B cell (primary cell): ENCODE results near the gene ADAMTS19. TPM values are rescaled to one million over a fixed set of nuclear protein-coding genes. Genes with fewer than 3 reads are reported as not detected.
A peak's percentile ranks its signal among the peaks of the same experiment; 100 is the strongest.

Experiments
- ATAC-seq: fragments of 200-7000 bp; cut with Tn5 transposase; one replicate; pipeline ENCODE4 v1.10.0; 2021; ENCODE audit warnings: low read depth, mild to moderate bottlenecking, moderate number of reproducible peaks, moderate library complexity
- CTCF ChIA-PET: fragments of 350-600 bp; sonication (Branson Sonifier 250); formaldehyde crosslinking; loops from one replicate; lab custom pipeline; 2021; ENCODE audit warnings: antibody characterized with exemption, inconsistent platforms; lab: Charles Lee
- POLR2A ChIA-PET: fragments of 350-600 bp; sonication (Branson Sonifier 250); formaldehyde crosslinking; loops from one replicate; lab custom pipeline; 2021; ENCODE audit warnings: antibody characterized with exemption; lab: Charles Lee
- DNase-seq: peaks from one replicate; pipeline ENCODE4 v3.0.0; 2013
- H2AFZ ChIP-seq: 2 replicates; pipeline ENCODE4 v1.6.1; 2012; ENCODE audit warnings: mild to moderate bottlenecking, low read depth, low read length; ENCODE audit not compliant: insufficient read depth, poor library complexity, severe bottlenecking
- H3K27ac ChIP-seq, 2 donors: 1 replicate in 1 of 2; 2 replicates in 1 of 2; pipeline ENCODE4 v1.5.1; 2012 to 2013; ENCODE audit warnings: low read length in 2 of 2, mild to moderate bottlenecking in 2 of 2, moderate library complexity in 1 of 2
- H3K27me3 ChIP-seq, 4 experiments: fragments of 200-600 bp in 1 of 4; sonication (generic) in 1 of 4; replicated peaks in 1 of 4; 1 replicate in 2 of 4; 2 replicates in 2 of 4; pipeline versions ENCODE4 v1.6.1 to v1.7.0; 2013 to 2016; ENCODE audit warnings: low read length in 3 of 4, mild to moderate bottlenecking in 2 of 4, mixed read lengths in 1 of 4, moderate library complexity in 1 of 4; ENCODE audit not compliant: insufficient read depth in 4 of 4, control insufficient read depth in 3 of 4; ENCODE audit errors: control extremely low read depth in 1 of 4
- H3K36me3 ChIP-seq, 2 experiments: replicated peaks in 1 of 2; 1 replicate in 1 of 2; 2 replicates in 1 of 2; pipeline versions ENCODE4 v1.6.1 to v1.7.1; 2013; ENCODE audit warnings: low read length in 1 of 2; ENCODE audit not compliant: insufficient read depth in 2 of 2, control insufficient read depth in 1 of 2; ENCODE audit errors: control extremely low read depth in 1 of 2, extremely low read depth in 1 of 2
- H3K4me1 ChIP-seq, 2 donors: fragments of 200-600 bp in 1 of 2; sonication (generic) in 1 of 2; 1 replicate in 1 of 2; 2 replicates in 1 of 2; pipeline versions ENCODE4 v1.5.1 to v1.6.1; 2013 to 2017; ENCODE audit warnings: low read length in 2 of 2; ENCODE audit not compliant: control insufficient read depth in 2 of 2, insufficient read depth in 2 of 2
- H3K4me2 ChIP-seq: replicated peaks from 2 replicates; pipeline ENCODE3; 2012; ENCODE audit warnings: mild to moderate bottlenecking, low read depth, low read length; ENCODE audit not compliant: poor library complexity, severe bottlenecking
- H3K4me3 ChIP-seq, 5 experiments: fragments of 200-600 bp in 1 of 5; sonication (generic) in 1 of 5; 1 replicate in 3 of 5; 2 replicates in 2 of 5; pipeline versions ENCODE4 v1.5.1 to v1.7.0; 2011 to 2016; ENCODE audit warnings: low read length in 4 of 5, mild to moderate bottlenecking in 4 of 5, low read depth in 2 of 5, control low read depth in 1 of 5, moderate library complexity in 1 of 5; ENCODE audit not compliant: insufficient read depth in 1 of 5; ENCODE audit errors: control extremely low read depth in 1 of 5, extremely low read depth in 1 of 5
- H3K79me2 ChIP-seq: fragments of 200-600 bp; sonication (generic); one replicate; pipeline ENCODE4 v1.6.0; 2016; ENCODE audit warnings: low read length; ENCODE audit not compliant: control insufficient read depth, insufficient read depth
- H3K9ac ChIP-seq: fragments of 200-600 bp; sonication (generic); 2 replicates; pipeline ENCODE4 v1.6.1; 2017; ENCODE audit warnings: mild to moderate bottlenecking, low read length, moderate library complexity
- H3K9me3 ChIP-seq, 3 donors: one replicate each; pipeline versions ENCODE4 v1.6.1 to v1.7.1; 2013; ENCODE audit warnings: low read length in 2 of 3; ENCODE audit not compliant: control insufficient read depth in 2 of 3, insufficient read depth in 1 of 3; ENCODE audit errors: control extremely low read depth in 1 of 3
- H4K20me1 ChIP-seq: 2 replicates; pipeline ENCODE4 v1.6.0; 2012; ENCODE audit warnings: mild to moderate bottlenecking, low read length; ENCODE audit not compliant: insufficient read depth, control insufficient read depth, poor library complexity, severe bottlenecking
- H3K27ac Mint-ChIP-seq: one replicate; pipeline ENCODE4 v1.8.0; 2021; ENCODE audit warnings: mixed read lengths
- H3K27me3 Mint-ChIP-seq: one replicate; pipeline ENCODE4 v1.8.0; 2021; ENCODE audit warnings: mixed read lengths
- H3K4me1 Mint-ChIP-seq: one replicate; pipeline ENCODE4 v1.8.0; 2021; ENCODE audit warnings: mixed read lengths
- H3K4me3 Mint-ChIP-seq: one replicate; pipeline ENCODE4 v1.8.0; 2021; ENCODE audit warnings: mixed read lengths
- H3K9me3 Mint-ChIP-seq: one replicate; pipeline ENCODE4 v1.8.0; 2022; ENCODE audit warnings: mixed read lengths; ENCODE audit not compliant: insufficient read depth
- CTCF ChIP-seq: fragments of 200-600 bp; IDR thresholded peaks from one replicate; pipeline ENCODE4 v1.8.0; 2022; ENCODE audit warnings: antibody characterized with exemption, mild to moderate bottlenecking
- EZH2 ChIP-seq: IDR thresholded peaks from 2 replicates; pipeline ENCODE4 v1.6.1; 2012; ENCODE audit warnings: borderline replicate concordance, low read depth, mild to moderate bottlenecking, moderate library complexity, low read length; ENCODE audit not compliant: insufficient read depth, poor library complexity, severe bottlenecking
- WGBS: methylation state at CpG from one replicate; pipeline ENCODE4 v1.1.5; 2013; ENCODE audit warnings: missing lambda C conversion rate; ENCODE audit not compliant: insufficient coverage; 5-methylcytosine and 5-hydroxymethylcytosine counted together
- intact Hi-C: fragments of 100-400 bp; cut with micrococcal nuclease; formaldehyde crosslinking; loops from one replicate; pipeline ENCODE4 v1.10.0; 2022
- polyA plus RNA-seq: library from polyadenylated mRNA; depleted of rRNA; stranded (reverse); fragments of >200 nt; gene quantifications from 2 replicates; pipeline ENCODE4 v1.2.3, GENCODE V29; 2012
- total RNA-seq, 2 donors: library from RNA; stranded (reverse); fragments of 120-200 nt in 1 of 2; gene quantifications; 1 replicate in 1 of 2; 2 replicates in 1 of 2; pipeline versions ENCODE4 v1.2.3 to v1.2.4, GENCODE V29; 2013 to 2022

The ADAMTS19 gene
- total and polyA plus RNA-seq, 2 donors (not counting 1 experiment from before 2014, with no cell fraction given), result not detected

- peak; percentile 42 for DNase-seq
Observed at GRCh38 chr5:129771058-129771838, 311.1 kb downstream of the ADAMTS19 start.

More at GRCh38 chr5:129771058-129771838, 311.1 kb downstream of the ADAMTS19 start:
- 58% methylated on average over 6 of the region's 9 CpGs for WGBS
- Histone ChIP-seq H3K9ac (no peak overlapping the region), H2AFZ (no peak overlapping the region), H3K36me3 (no peaks in the 10 kb centered on the region), H3K4me1 (no peaks in the 10 kb centered on the region), H4K20me1 (no peaks in the 10 kb centered on the region), H3K4me3 (no peak overlapping the region), H3K79me2 (no peaks in the 10 kb centered on the region), H3K4me2 (no peak overlapping the region), H3K27ac (no peak overlapping the region), H3K27me3 (no peaks in the 10 kb centered on the region), H3K9me3 (no peaks in the 10 kb centered on the region)
- TF ChIP-seq EZH2 (no peak), CTCF (peak; percentile 73)
- no peak for ATAC-seq
- no peak overlapping the region for H3K27ac Mint-ChIP-seq
- ChIA-PET CTCF (interaction anchor here (0.5 to 8.9 kb wide), 17 partner anchors 8 to 1522 kb away, joined by 3 to 70 read pairs (median 3); no protein-coding TSS in a partner anchor), POLR2A (no interaction called here)
- no peaks in the 10 kb centered on the region for H3K9me3 Mint-ChIP-seq
- peaks cover 2% of the 10 kb centered on the region for H3K4me1 Mint-ChIP-seq
- peaks cover 8% of the 10 kb centered on the region for H3K27me3 Mint-ChIP-seq
- H3K4me3 Mint-ChIP-seq, result no peak overlapping the region
- intact Hi-C loops, result loop anchor here (10.0 kb wide), 1 partner anchor 1644 kb away; no protein-coding TSS in a partner anchor
